SU-DHL-6 (cell line): Measurements from ENCODE around the gene CALCR.

Experiments used
- H2AFZ ChIP-seq: fragments of 200-600 bp; sonication (generic); 2 replicates; pipeline ENCODE4 v1.6.1; 2014; ENCODE audit warnings: low read depth, mild to moderate bottlenecking, moderate library complexity, mixed read lengths, antibody characterized with exemption, low read length; ENCODE audit not compliant: severe bottlenecking
- H3F3A ChIP-seq: fragments of 200-600 bp; shearing (Covaris generic); 2 replicates; pipeline ENCODE4 v1.6.0; 2016; ENCODE audit warnings: antibody characterized with exemption, mild to moderate bottlenecking; ENCODE audit not compliant: insufficient read depth
- H3K27ac ChIP-seq: fragments of 200-600 bp; sonication (generic); 2 replicates; pipeline ENCODE4 v1.5.1; 2016; ENCODE audit warnings: low read depth, mild to moderate bottlenecking, low read length, moderate library complexity, mixed read lengths
- H3K27me3 ChIP-seq: fragments of 200-600 bp; sonication (generic), shearing (Covaris generic); 2 replicates; pipeline ENCODE4 v1.6.0; 2014; ENCODE audit warnings: mild to moderate bottlenecking, low read length
- H3K36me3 ChIP-seq: fragments of 200-600 bp; sonication (generic); 2 replicates; pipeline ENCODE4 v1.6.1; 2014; ENCODE audit warnings: mild to moderate bottlenecking, low read length, mixed read lengths
- H3K4me2 ChIP-seq: fragments of 300-600, 200-600 bp; shearing (Covaris generic), sonication (generic); 2 replicates; pipeline ENCODE4 v1.6.0; 2014; ENCODE audit warnings: low read length, low read depth, mild to moderate bottlenecking; ENCODE audit not compliant: poor library complexity, severe bottlenecking
- H3K4me3 ChIP-seq: fragments of 200-600 bp; sonication (generic); 2 replicates; pipeline ENCODE4 v1.5.1; 2014; ENCODE audit warnings: antibody characterized with exemption, low read length, mild to moderate bottlenecking, mixed read lengths; ENCODE audit not compliant: insufficient read depth, poor library complexity, severe bottlenecking
- H3K79me2 ChIP-seq: fragments of 200-600 bp; sonication (generic); 2 replicates; pipeline ENCODE4 v1.6.1; 2014; ENCODE audit warnings: mild to moderate bottlenecking, low read length, moderate library complexity; ENCODE audit not compliant: insufficient read depth
- H3K9ac ChIP-seq: fragments of 200-600 bp; sonication (generic); 2 replicates; pipeline ENCODE4 v1.7.0; 2014; ENCODE audit warnings: mild to moderate bottlenecking, low read length
- H3K9me2 ChIP-seq: fragments of 200-600 bp; sonication (generic); replicated peaks from 2 replicates; pipeline ENCODE4 v1.6.1; 2014; ENCODE audit warnings: low read length; ENCODE audit not compliant: insufficient read depth
- H3K9me3 ChIP-seq: fragments of 200-600 bp; sonication (generic); 2 replicates; pipeline ENCODE4 v1.6.1; 2014; ENCODE audit warnings: low read length, mixed read lengths; ENCODE audit not compliant: insufficient read depth
- H4K20me1 ChIP-seq: fragments of 200-600 bp; sonication (generic); 2 replicates; pipeline ENCODE4 v1.6.1; 2014; ENCODE audit warnings: low read depth, mild to moderate bottlenecking, antibody characterized with exemption, low read length, moderate library complexity, mixed read lengths
- EZH2phosphoT487 ChIP-seq: fragments of 200-600 bp; sonication (generic), shearing (Covaris generic); conservative IDR thresholded peaks from 2 replicates; pipeline ENCODE4 v1.6.1; 2018; ENCODE audit warnings: mild to moderate bottlenecking, antibody characterized with exemption, low read length, moderate library complexity, mixed read lengths
- TF ChIP-seq, protein P1 (sequence below): fragments of 200-600 bp; sonication (generic); IDR thresholded peaks from one replicate; pipeline ENCODE4 v1.5.1; 2017; ENCODE audit warnings: antibody characterized with exemption, mild to moderate bottlenecking, low read length, moderate library complexity; ENCODE audit not compliant: insufficient read depth, poor library complexity, severe bottlenecking

Gene CALCR

GRCh38 chr7:93574269-93574645 lies 267 bp downstream of the CALCR start:
- TF ChIP-seq, protein P1, sequence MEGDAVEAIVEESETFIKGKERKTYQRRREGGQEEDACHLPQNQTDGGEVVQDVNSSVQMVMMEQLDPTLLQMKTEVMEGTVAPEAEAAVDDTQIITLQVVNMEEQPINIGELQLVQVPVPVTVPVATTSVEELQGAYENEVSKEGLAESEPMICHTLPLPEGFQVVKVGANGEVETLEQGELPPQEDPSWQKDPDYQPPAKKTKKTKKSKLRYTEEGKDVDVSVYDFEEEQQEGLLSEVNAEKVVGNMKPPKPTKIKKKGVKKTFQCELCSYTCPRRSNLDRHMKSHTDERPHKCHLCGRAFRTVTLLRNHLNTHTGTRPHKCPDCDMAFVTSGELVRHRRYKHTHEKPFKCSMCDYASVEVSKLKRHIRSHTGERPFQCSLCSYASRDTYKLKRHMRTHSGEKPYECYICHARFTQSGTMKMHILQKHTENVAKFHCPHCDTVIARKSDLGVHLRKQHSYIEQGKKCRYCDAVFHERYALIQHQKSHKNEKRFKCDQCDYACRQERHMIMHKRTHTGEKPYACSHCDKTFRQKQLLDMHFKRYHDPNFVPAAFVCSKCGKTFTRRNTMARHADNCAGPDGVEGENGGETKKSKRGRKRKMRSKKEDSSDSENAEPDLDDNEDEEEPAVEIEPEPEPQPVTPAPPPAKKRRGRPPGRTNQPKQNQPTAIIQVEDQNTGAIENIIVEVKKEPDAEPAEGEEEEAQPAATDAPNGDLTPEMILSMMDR = no peak
- Histone ChIP-seq H3F3A (no peaks in the 10 kb centered on the region), H3K4me3 (no peak overlapping the region), H4K20me1 (no peaks in the 10 kb centered on the region), H3K4me2 (no peak overlapping the region), H3K27ac (no peak overlapping the region), H3K36me3 (no peaks in the 10 kb centered on the region), H2AFZ (no peak overlapping the region), H3K9ac (no peak overlapping the region), H3K9me3 (no peaks in the 10 kb centered on the region), H3K27me3 (no peaks in the 10 kb centered on the region), H3K79me2 (no peaks in the 10 kb centered on the region), H3K9me2 (no peaks in the 10 kb centered on the region)

DNA sequence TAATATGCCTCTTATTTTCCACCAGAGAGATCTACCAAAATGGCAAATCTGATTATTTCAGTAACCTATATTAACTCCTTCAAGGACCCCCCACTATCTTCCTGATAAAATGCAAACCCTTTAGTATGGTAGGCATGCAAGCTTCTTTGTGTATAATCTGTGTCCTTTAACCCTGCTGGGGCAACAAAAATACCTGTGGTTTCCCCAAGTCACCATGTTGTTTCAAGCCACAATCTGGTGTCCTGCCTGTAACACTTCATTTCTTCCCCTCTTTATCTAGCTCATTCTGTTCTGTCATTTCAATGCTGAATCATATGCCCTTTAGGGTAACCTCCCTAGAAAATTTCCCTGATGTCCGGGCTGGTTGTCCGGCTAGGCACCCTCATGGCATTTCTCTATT lies 5.3 kb downstream of the CALCR start:
- no peaks in the 10 kb centered on the region for H3K27me3 ChIP-seq
- TF ChIP-seq, protein P1 = no peak
- H3K4me2 ChIP-seq = no peak overlapping the region
- no peaks in the 10 kb centered on the region for H3F3A ChIP-seq
- no peak overlapping the region for H2AFZ ChIP-seq
- no peaks in the 10 kb centered on the region for H4K20me1 ChIP-seq
- no peaks in the 10 kb centered on the region for H3K79me2 ChIP-seq
- no peaks in the 10 kb centered on the region for H3K9me2 ChIP-seq
- no peak overlapping the region for H3K9ac ChIP-seq
- H3K27ac ChIP-seq = no peak overlapping the region
- no peaks in the 10 kb centered on the region for H3K9me3 ChIP-seq
- H3K4me3 ChIP-seq = no peak overlapping the region
- no peaks in the 10 kb centered on the region for H3K36me3 ChIP-seq

DNA sequence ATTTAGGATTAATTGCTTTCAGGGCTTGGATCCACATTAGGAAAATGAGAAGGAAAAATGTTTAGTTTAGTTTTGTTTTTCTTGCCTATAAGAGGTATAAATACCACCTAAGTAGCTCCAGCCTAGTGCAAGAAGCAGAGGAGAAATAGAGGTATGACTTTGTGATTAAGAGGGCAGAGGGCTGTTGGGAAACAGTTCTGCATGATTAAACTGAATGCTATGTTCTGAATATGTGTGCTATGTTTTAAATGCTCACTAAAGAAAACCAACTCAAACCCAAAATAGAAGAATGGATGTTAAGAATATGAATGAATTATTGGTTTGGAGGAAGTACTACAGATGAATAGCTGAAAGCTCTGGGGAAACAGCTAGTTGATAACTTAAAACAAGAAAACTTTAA lies 7.6 kb downstream of the CALCR start:
- no peak overlapping the region for H2AFZ ChIP-seq
- no peaks in the 10 kb centered on the region for H4K20me1 ChIP-seq
- no peak overlapping the region for H3K27ac ChIP-seq
- no peak overlapping the region for H3K9ac ChIP-seq
- no peaks in the 10 kb centered on the region for H3K9me3 ChIP-seq
- no peaks in the 10 kb centered on the region for H3K79me2 ChIP-seq
- TF ChIP-seq, protein P1 = no peak
- no peak for TF ChIP-seq EZH2phosphoT487
- H3F3A ChIP-seq = no peaks in the 10 kb centered on the region
- H3K36me3 ChIP-seq = no peaks in the 10 kb centered on the region
- no peaks in the 10 kb centered on the region for H3K9me2 ChIP-seq
- no peak overlapping the region for H3K4me2 ChIP-seq
- H3K27me3 ChIP-seq = no peaks in the 10 kb centered on the region
- no peak overlapping the region for H3K4me3 ChIP-seq

DNA sequence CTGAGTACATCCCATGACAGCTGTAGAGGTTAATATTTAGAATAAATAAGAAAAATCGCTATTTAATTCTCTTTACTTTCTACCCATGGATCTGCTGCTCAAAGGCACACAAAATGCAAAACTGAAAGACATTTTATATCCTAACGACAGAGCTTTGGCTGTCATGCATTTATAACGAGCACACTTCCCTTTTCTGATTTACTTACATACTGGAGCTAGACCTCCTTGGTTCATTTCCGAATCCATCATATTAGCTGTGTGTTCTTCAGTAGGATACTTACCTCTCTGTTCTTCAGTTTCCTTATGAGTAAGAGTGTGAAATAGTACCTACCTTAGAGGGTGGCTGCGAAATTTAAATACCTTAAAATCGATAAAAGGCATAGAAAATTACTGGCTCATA lies 10.9 kb downstream of the CALCR start:
- Histone ChIP-seq H3K4me2 (no peak overlapping the region), H3K9me2 (no peaks in the 10 kb centered on the region), H3K27me3 (no peaks in the 10 kb centered on the region), H3K4me3 (no peak overlapping the region), H3K9ac (no peak overlapping the region), H3F3A (no peaks in the 10 kb centered on the region), H3K27ac (no peak overlapping the region), H3K36me3 (no peaks in the 10 kb centered on the region), H4K20me1 (no peaks in the 10 kb centered on the region), H3K9me3 (no peaks in the 10 kb centered on the region), H2AFZ (no peak overlapping the region), H3K79me2 (no peaks in the 10 kb centered on the region)
- no peak for TF ChIP-seq EZH2phosphoT487
- TF ChIP-seq, protein P1 = no peak
